Urinary bladder (tissue), 4 donors: ENCODE data around the gene SMYD3. TPM values are rescaled to one million over a fixed set of nuclear protein-coding genes. Genes with fewer than 3 reads are reported as not detected.

Source experiments
- DNase-seq: peaks from one replicate; pipeline ENCODE4 v3.0.0-alpha.2; 2015; ENCODE audit errors: extremely low spot score
- H3K27ac ChIP-seq: one replicate; pipeline ENCODE4 v1.5.1; 2013; ENCODE audit warnings: low read depth, mild to moderate bottlenecking, moderate library complexity
- H3K36me3 ChIP-seq: one replicate; pipeline ENCODE4 v1.6.1; 2013; ENCODE audit warnings: mild to moderate bottlenecking, moderate library complexity; ENCODE audit not compliant: insufficient read depth
- H3K4me1 ChIP-seq: one replicate; pipeline ENCODE4 v1.6.1; 2013; ENCODE audit warnings: mild to moderate bottlenecking, moderate library complexity; ENCODE audit not compliant: insufficient read depth
- H3K4me3 ChIP-seq: one replicate; pipeline ENCODE4 v1.5.1; 2013; ENCODE audit warnings: low read depth, low read length
- WGBS: extraction: QIAGEN DNeasy Blood & Tissue Kit; methylation state at CpG from one replicate; pipeline ENCODE4 v1.1.7; 2013; 5-methylcytosine and 5-hydroxymethylcytosine counted together
- polyA plus RNA-seq: library from polyadenylated mRNA; stranded (reverse); fragments of 200-250 nt; gene quantifications from one replicate; pipeline ENCODE4 v1.2.3, GENCODE V29; 2013
- total RNA-seq: library from RNA; depleted of rRNA; stranded (reverse); fragments of >200 nt; gene quantifications from one replicate; pipeline ENCODE4 v1.2.3, GENCODE V29; 2014
- donor health status: healthy with polysubstance abuse.
- donor health status: healthy.

SMYD3 gene
- total and polyA plus RNA-seq, 2 donors: 18.2 to 44.6 TPM

- WGBS: 96% methylated on average over 5 of the region's 5 CpGs
Observed at GRCh38 chr1:246434335-246434734, 72.7 kb downstream of the SMYD3 start.

GRCh38 chr1:246428542-246429308 lies 78.4 kb downstream of the SMYD3 start:
- H3K4me1 ChIP-seq: peaks cover 2% of the 10 kb centered on the region
- H3K36me3 ChIP-seq: no peaks in the 10 kb centered on the region
- no peak overlapping the region for H3K27ac ChIP-seq
- WGBS: 80% methylated on average over 9 of the region's 9 CpGs
- DNase-seq: no peak
- no peak overlapping the region for H3K4me3 ChIP-seq

More at GRCh38 chr1:246434335-246434734, 72.7 kb downstream of the SMYD3 start:
- Histone ChIP-seq H3K4me3 (no peak overlapping the region), H3K36me3 (no peaks in the 10 kb centered on the region), H3K27ac (no peak overlapping the region), H3K4me1 (peaks cover 2% of the 10 kb centered on the region)
- no peak for DNase-seq

GRCh38 chr1:246427611-246428010 lies 79.5 kb downstream of the SMYD3 start:
- 98% methylated on average over 3 of the region's 3 CpGs for WGBS
- H3K4me1 ChIP-seq: peaks cover 2% of the 10 kb centered on the region
- H3K27ac ChIP-seq: no peak overlapping the region
- no peak for DNase-seq
- H3K36me3 ChIP-seq: no peaks in the 10 kb centered on the region
- H3K4me3 ChIP-seq: no peak overlapping the region

- H3K4me3 ChIP-seq: no peak overlapping the region
- no peaks in the 10 kb centered on the region for H3K36me3 ChIP-seq
- no peak overlapping the region for H3K27ac ChIP-seq
- 97% methylated on average over 3 of the region's 3 CpGs for WGBS
- no peak for DNase-seq
- H3K4me1 ChIP-seq: peaks cover 2% of the 10 kb centered on the region
Observed at GRCh38 chr1:246425895-246426294, 81.2 kb downstream of the SMYD3 start.

GRCh38 chr1:246425139-246425794 lies 81.8 kb downstream of the SMYD3 start:
- Histone ChIP-seq H3K27ac (no peak overlapping the region), H3K4me3 (no peak overlapping the region), H3K4me1 (no peaks in the 10 kb centered on the region), H3K36me3 (no peaks in the 10 kb centered on the region)
- DNase-seq: no peak
- 92% methylated on average over 7 of the region's 7 CpGs for WGBS

- no peak overlapping the region for H3K4me3 ChIP-seq
- H3K27ac ChIP-seq: no peak overlapping the region
- no peak for DNase-seq
- H3K4me1 ChIP-seq: no peaks in the 10 kb centered on the region
- H3K36me3 ChIP-seq: no peaks in the 10 kb centered on the region
- 71% methylated on average over 3 of the region's 3 CpGs for WGBS
Observed at GRCh38 chr1:246420300-246420699, 86.8 kb downstream of the SMYD3 start.

- H3K27ac ChIP-seq: no peak overlapping the region
- 94% methylated on average over 19 of the region's 19 CpGs for WGBS
- H3K4me1 ChIP-seq: no peaks in the 10 kb centered on the region
- DNase-seq: no peak
- H3K36me3 ChIP-seq: no peaks in the 10 kb centered on the region
- H3K4me3 ChIP-seq: no peak overlapping the region
Observed at GRCh38 chr1:246418565-246419312, 88.3 kb downstream of the SMYD3 start.

- Histone ChIP-seq H3K4me3 (no peak overlapping the region), H3K36me3 (no peaks in the 10 kb centered on the region), H3K4me1 (no peaks in the 10 kb centered on the region), H3K27ac (no peak overlapping the region)
- 93% methylated on average over 6 of the region's 6 CpGs for WGBS
- DNase-seq: no peak
Observed at GRCh38 chr1:246417813-246418564, 89.1 kb downstream of the SMYD3 start.

- no peaks in the 10 kb centered on the region for H3K36me3 ChIP-seq
- H3K27ac ChIP-seq: no peak overlapping the region
- no peak overlapping the region for H3K4me3 ChIP-seq
- 50% methylated on average over 4 of the region's 4 CpGs for WGBS
- no peak for DNase-seq
- H3K4me1 ChIP-seq: no peaks in the 10 kb centered on the region
Observed at GRCh38 chr1:246417152-246417812, 89.8 kb downstream of the SMYD3 start.

- DNase-seq: no peak
- Histone ChIP-seq H3K36me3 (no peaks in the 10 kb centered on the region), H3K27ac (no peak overlapping the region), H3K4me1 (no peaks in the 10 kb centered on the region), H3K4me3 (no peak overlapping the region)
- 80% methylated on average over 1 of the region's 1 CpG for WGBS
Observed at GRCh38 chr1:246416261-246416660, 90.8 kb downstream of the SMYD3 start.

GRCh38 chr1:246415028-246415427 lies 92.1 kb downstream of the SMYD3 start:
- no peaks in the 10 kb centered on the region for H3K4me1 ChIP-seq
- no peak for DNase-seq
- 98% methylated on average over 2 of the region's 2 CpGs for WGBS

GRCh38 chr1:246413430-246413829 lies 93.6 kb downstream of the SMYD3 start:
- no peaks in the 10 kb centered on the region for H3K36me3 ChIP-seq
- DNase-seq: no peak
- no peak overlapping the region for H3K27ac ChIP-seq
- WGBS: 96% methylated on average over 7 of the region's 7 CpGs
- H3K4me1 ChIP-seq: no peaks in the 10 kb centered on the region
- H3K4me3 ChIP-seq: no peak overlapping the region

More at GRCh38 chr1:246415028-246415427, 92.1 kb downstream of the SMYD3 start:
- H3K36me3 ChIP-seq: no peaks in the 10 kb centered on the region
- no peak overlapping the region for H3K4me3 ChIP-seq
- no peak overlapping the region for H3K27ac ChIP-seq

- H3K27ac ChIP-seq: no peak overlapping the region
- 75% methylated on average over 7 of the region's 7 CpGs for WGBS
- H3K4me3 ChIP-seq: no peak overlapping the region
- H3K4me1 ChIP-seq: no peaks in the 10 kb centered on the region
- DNase-seq: no peak
- H3K36me3 ChIP-seq: no peaks in the 10 kb centered on the region
Observed at GRCh38 chr1:246404078-246404477, 103.0 kb downstream of the SMYD3 start.
